ENCODE measurements around the gene RAB8B. TPM values are rescaled to one million over a fixed set of nuclear protein-coding genes. Genes with fewer than 3 reads are reported as not detected.

The RAB8B gene
- total RNA-seq, 2 donors from 2014 or later, result 55.2 to 64.1 TPM

DNA sequence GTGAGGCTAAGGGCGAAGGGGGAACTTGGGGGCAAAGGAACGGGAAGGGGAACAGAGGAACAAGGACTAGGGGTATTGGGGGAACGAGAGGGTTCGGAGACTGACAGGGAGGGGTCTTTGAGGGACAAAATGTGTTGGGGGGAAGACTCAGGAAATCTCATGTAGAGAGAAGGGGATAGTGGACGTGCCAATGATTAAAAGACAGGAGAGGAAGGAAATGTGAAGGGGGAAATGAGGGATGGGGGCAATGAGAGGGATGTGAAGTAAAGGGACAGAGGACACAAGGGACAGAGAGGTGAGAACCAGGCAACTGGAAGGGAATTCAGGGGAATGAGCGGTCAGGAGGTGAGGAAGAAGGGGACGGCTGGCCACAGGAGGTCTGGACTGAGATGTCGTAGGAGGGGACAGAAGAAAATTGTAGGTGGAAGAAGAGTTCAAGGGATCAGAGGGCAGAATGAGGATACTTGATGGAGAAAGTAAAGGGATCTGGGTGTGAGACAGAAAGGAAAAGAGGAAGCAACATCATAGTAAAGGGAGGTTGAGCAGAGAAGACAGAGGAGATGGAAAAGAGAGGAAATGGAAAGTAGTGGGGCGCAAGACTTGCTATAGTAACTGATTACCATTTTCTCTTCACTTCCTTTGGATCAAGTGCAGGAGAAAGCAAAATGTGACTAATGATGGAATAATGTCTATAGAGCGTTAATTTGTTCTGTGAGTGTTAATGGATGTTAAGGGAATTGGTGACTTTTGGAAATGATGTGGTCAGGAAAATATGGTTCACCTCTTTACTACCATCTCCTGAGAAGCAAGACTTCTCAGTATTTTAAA, 749 bp downstream of the RAB8B start:
- Histone ChIP-seq H3K4me1 (ENCODE audit: control insufficient read depth in 1 of 2, low read depth in 2 of 2) (peaks cover 21 to 44% of the 10 kb centered on the region in 2 donors), H3K4me3 (peak overlapping the region; percentile 97), H3K36me3 (no peaks in the 10 kb centered on the region), H3K27me3 (replicated peaks; ENCODE audit: insufficient read depth) (no peaks in the 10 kb centered on the region), H3K9me3 (no peaks in the 10 kb centered on the region), H3K27ac (peak overlapping the region; percentile 76 to 92)
- ATAC-seq (ENCODE audit: insufficient number of reproducible peaks, low FRiP score, low read depth), result no peak
- TF ChIP-seq, protein P1, sequence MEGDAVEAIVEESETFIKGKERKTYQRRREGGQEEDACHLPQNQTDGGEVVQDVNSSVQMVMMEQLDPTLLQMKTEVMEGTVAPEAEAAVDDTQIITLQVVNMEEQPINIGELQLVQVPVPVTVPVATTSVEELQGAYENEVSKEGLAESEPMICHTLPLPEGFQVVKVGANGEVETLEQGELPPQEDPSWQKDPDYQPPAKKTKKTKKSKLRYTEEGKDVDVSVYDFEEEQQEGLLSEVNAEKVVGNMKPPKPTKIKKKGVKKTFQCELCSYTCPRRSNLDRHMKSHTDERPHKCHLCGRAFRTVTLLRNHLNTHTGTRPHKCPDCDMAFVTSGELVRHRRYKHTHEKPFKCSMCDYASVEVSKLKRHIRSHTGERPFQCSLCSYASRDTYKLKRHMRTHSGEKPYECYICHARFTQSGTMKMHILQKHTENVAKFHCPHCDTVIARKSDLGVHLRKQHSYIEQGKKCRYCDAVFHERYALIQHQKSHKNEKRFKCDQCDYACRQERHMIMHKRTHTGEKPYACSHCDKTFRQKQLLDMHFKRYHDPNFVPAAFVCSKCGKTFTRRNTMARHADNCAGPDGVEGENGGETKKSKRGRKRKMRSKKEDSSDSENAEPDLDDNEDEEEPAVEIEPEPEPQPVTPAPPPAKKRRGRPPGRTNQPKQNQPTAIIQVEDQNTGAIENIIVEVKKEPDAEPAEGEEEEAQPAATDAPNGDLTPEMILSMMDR (IDR thresholded peaks at IDR 0.05), result no peak
- DNase-seq (ENCODE audit: low spot score), result no peak

DNA sequence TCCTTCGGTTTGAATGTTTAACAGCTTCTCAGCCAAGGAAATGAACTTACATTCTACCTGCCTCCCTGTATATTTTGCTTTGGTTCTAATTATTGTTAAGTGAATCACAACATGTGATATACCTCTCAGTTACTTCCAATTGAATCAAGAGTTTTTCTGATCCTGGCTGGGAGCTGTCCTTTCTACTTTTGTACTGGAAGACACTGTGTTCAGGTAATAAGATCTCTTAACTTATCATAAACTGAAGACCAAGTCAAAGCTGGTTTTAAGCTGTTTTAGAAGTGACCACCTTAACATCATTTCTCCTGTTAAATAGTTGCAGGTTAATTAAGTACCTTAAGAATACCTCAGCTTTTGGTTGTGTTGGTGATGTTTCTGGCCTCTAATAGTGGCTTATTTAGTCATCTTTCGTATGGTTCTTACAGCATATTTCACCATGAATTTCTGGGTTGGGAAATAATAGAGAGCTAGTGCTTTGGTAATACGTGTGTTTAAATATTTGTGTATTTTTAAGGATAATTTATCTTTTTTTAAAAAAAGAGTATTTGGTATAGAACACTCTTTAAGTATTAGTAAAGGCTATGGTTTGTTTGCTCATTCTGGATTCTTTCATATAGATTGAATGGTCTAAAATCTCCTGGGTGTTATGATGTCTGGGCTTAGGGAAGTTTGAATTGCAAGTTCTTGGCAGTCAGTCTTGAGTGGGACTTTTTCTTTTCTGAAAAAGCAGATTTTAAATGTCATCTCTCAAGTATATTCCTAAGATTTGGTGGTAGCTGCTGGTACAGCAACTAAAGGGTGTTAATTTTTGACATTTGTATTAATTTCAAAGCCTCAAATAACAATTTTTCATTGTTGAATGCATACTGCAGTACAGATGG, 1.6 kb downstream of the RAB8B start:
- no peak for DNase-seq (ENCODE audit: low spot score)
- Histone ChIP-seq H3K4me1 (ENCODE audit: control insufficient read depth in 1 of 2, low read depth in 2 of 2) (peaks cover 30 to 53% of the 10 kb centered on the region in 2 donors), H3K27me3 (replicated peaks; ENCODE audit: insufficient read depth) (no peaks in the 10 kb centered on the region), H3K27ac (peak overlapping the region in 1 of 2 donors; percentile 76), H3K9me3 (no peaks in the 10 kb centered on the region), H3K4me3 (peak overlapping the region; percentile 97), H3K36me3 (no peaks in the 10 kb centered on the region)
- TF ChIP-seq, protein P1 (IDR thresholded peaks at IDR 0.05), result no peak
- no peak for ATAC-seq (ENCODE audit: insufficient number of reproducible peaks, low FRiP score, low read depth)

DNA sequence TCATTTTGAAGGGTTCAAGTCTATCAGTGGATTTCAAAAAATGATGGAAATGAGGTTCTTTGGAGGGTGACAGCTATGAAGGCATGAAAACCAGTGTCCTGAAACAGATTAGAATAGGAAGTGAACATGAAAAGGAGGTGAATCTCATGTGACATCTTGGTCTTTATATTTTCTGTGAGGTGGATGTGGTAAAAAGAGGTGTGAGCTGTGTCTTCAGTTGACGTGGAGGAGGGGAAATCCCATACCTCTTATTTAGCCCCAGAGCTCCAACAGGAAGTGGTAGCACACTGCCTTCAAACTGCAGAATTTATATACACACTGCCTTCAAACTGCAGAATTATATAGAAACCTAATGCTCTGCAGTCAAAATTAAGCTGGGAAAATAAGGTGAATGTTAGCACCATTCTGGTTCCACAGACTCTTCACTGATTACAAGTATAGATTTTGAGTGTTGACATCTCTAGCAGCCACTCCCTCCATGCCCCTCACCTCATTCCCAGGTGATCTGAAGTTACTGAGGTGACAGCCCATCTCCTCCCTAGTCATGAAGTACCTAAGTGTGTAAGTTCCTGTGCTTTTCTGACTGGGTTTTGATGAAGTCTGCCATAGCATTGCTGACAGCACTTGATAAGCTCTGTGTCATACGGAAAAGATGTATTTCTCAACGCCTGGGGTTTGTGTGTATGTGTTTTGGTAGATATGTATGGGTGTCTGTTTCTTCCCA, 2.7 kb downstream of the RAB8B start:
- H3K9me3 ChIP-seq, result no peaks in the 10 kb centered on the region
- H3K36me3 ChIP-seq, result no peaks in the 10 kb centered on the region
- TF ChIP-seq, protein P1 (IDR thresholded peaks at IDR 0.05), result no peak
- no peak for DNase-seq (ENCODE audit: low spot score)
- peaks cover 33 to 62% of the 10 kb centered on the region in 2 donors for H3K4me1 ChIP-seq (ENCODE audit: control insufficient read depth in 1 of 2, low read depth in 2 of 2)
- ATAC-seq (ENCODE audit: insufficient number of reproducible peaks, low FRiP score, low read depth), result no peak
- no peak overlapping the region for H3K4me3 ChIP-seq
- H3K27me3 ChIP-seq (replicated peaks; ENCODE audit: insufficient read depth), result no peaks in the 10 kb centered on the region
- no peak overlapping the region for H3K27ac ChIP-seq

DNA sequence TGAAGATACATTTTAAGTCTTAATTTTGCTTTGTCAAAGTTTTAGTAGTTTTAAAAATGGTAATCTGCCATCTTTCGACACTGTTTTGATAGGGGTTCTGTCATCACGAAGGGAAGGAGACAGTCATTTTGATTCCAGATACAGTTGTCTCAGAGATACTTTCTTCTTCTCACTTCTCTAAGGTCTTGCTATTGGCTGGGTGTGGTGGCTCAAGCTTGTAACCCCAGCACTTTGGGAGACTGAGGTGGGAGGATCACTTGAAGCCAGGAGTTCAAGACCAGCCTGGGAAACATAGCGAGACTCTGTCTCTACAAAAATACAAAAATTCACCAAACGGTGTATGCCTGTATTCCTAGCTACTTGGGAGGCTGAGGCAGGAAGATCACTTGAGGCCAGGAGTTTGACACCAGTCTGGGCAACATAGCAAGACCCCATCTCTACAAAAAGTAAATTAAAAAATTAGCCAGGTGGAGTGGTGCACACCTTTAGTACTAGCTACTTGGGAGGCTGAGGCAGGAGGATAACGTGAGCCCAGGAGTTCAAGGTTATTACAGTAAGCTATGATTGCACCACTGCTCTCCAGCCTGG, 3.3 kb downstream of the RAB8B start:
- ATAC-seq (ENCODE audit: insufficient number of reproducible peaks, low FRiP score, low read depth) (no peak), DNase-seq (ENCODE audit: low spot score) (no peak)
- Histone ChIP-seq H3K9me3 (no peaks in the 10 kb centered on the region), H3K27me3 (replicated peaks; ENCODE audit: insufficient read depth) (no peaks in the 10 kb centered on the region), H3K4me1 (ENCODE audit: control insufficient read depth in 1 of 2, low read depth in 2 of 2) (peaks cover 33 to 66% of the 10 kb centered on the region in 2 donors), H3K36me3 (no peaks in the 10 kb centered on the region), H3K4me3 (no peak overlapping the region), H3K27ac (no peak overlapping the region)
- TF ChIP-seq, protein P1 (IDR thresholded peaks at IDR 0.05), result no peak

All from thoracic aorta (tissue), 2 donors.